Activated gamma-delta T cell treated with anti-CD3 and anti-CD28 coated beads, Interleukin-2, amount 50 U/mL, for 16 hours (primary cell): Measurements from ENCODE around the gene TGM1.
"Not testable (repeated sequence)": the region's sequence is repeated elsewhere in the genome, so short reads cannot be mapped to it uniquely, and the experiment has no call there.

Experiments
- DNase-seq: peaks from one replicate; pipeline ENCODE4 v3.0.0-alpha.2; 2020; ENCODE audit warnings: low read depth

Gene TGM1

GRCh38 chr14:24254630-24255392 lies 8.2 kb downstream of the TGM1 start:
- DNase-seq = no peak

GRCh38 chr14:24253936-24254335 lies 9.0 kb downstream of the TGM1 start:
- DNase-seq = no peak

- no peak for DNase-seq
Observed at GRCh38 chr14:24252289-24253124, 10.5 kb downstream of the TGM1 start.

GRCh38 chr14:24251880-24252288 lies 11.1 kb downstream of the TGM1 start:
- DNase-seq = no peak

GRCh38 chr14:24250354-24250753 lies 12.6 kb downstream of the TGM1 start:
- DNase-seq = no peak

GRCh38 chr14:24249230-24250021 lies 13.6 kb downstream of the TGM1 start:
- DNase-seq = no peak

GRCh38 chr14:24247422-24247821 lies 15.6 kb downstream of the TGM1 start:
- DNase-seq = no peak

- DNase-seq = no peak
Observed at GRCh38 chr14:24246765-24247212, 16.2 kb downstream of the TGM1 start.

GRCh38 chr14:24245350-24245749 lies 17.6 kb downstream of the TGM1 start:
- not testable (repeated sequence) for DNase-seq

- DNase-seq = no peak
Observed at GRCh38 chr14:24243336-24243836, 19.6 kb downstream of the TGM1 start.

- DNase-seq = peak; percentile 87
Observed at GRCh38 chr14:24241829-24242443, 21.0 kb downstream of the TGM1 start.

GRCh38 chr14:24240110-24240918 lies 22.7 kb downstream of the TGM1 start:
- DNase-seq = no peak

- no peak for DNase-seq
Observed at GRCh38 chr14:24238527-24239037, 24.4 kb downstream of the TGM1 start.

- no peak for DNase-seq
Observed at GRCh38 chr14:24238123-24238522, 24.9 kb downstream of the TGM1 start.

GRCh38 chr14:24237463-24237955 lies 25.5 kb downstream of the TGM1 start:
- no peak for DNase-seq

GRCh38 chr14:24236689-24237462 lies 26.1 kb downstream of the TGM1 start:
- no peak for DNase-seq

- DNase-seq = no peak
Observed at GRCh38 chr14:24235804-24236688, 26.9 kb downstream of the TGM1 start.
